ENCODE data around the gene ATRNL1. TPM values are rescaled to one million over a fixed set of nuclear protein-coding genes. Genes with fewer than 3 reads are reported as not detected.

Gene ATRNL1
- total and polyA plus RNA-seq, 2 of the 8 experiments (the other 6 are each of a cell fraction or from before 2014, with no cell fraction given): 5.1 to 17.6 TPM

DNA sequence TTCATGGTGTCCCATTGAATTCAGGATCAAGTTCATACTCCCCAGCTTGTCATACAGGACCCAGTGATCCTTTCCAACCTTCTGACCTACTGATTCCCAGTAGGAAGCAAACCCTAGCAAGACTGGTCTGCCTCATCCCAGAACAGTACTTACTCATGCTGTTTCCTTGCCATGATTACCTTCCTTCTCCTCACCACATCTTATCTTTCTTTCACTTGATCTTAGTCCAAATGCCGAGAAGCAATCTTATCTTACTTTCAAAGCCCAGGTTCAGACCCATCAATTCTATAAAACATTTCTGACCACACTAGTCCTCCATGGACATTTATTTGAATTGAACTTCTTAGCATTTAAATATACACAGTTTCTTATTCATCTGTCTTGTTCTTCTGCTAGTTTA lies 26.6 kb upstream of the ATRNL1 start:
- Histone ChIP-seq H3K14ac (ENCODE audit: insufficient read length) (no peak overlapping the region), H4K20me1 (replicated peaks in 1 of 2; ENCODE audit: control insufficient read depth in 1 of 2, insufficient read depth in 2 of 2, low read length in 2 of 2) (no peaks in the 10 kb centered on the region), H3K36me3 (ENCODE audit: control insufficient read depth in 2 of 4, insufficient read depth in 4 of 4, low read length in 3 of 4) (no peaks in the 10 kb centered on the region), H3K79me2 (ENCODE audit: control insufficient read depth in 1 of 2, insufficient read depth in 2 of 2, low read length in 2 of 2) (no peaks in the 10 kb centered on the region), H3K23ac (ENCODE audit: insufficient read length) (no peak overlapping the region), H3K9me3 (ENCODE audit: insufficient read depth in 2 of 2, low read depth in 1 of 2, low read length in 1 of 2) (no peaks in the 10 kb centered on the region), H2BK5ac (ENCODE audit: low read depth, low read length) (no peak overlapping the region), H3K4me3 (ENCODE audit: extremely low read depth in 1 of 4, insufficient read depth in 2 of 4, low read depth in 3 of 4, low read length in 4 of 4) (no peak overlapping the region), H3K27ac (ENCODE audit: low read depth, low read length) (no peak overlapping the region), H3K18ac (ENCODE audit: extremely low read depth, low read length) (no peak overlapping the region), H3K9ac (replicated peaks in 1 of 4; ENCODE audit: extremely low read depth in 1 of 4, low read depth in 3 of 4, low read length in 3 of 4) (no peak overlapping the region), H3K4ac (replicated peaks; ENCODE audit: insufficient read length, low read depth, low read length) (no peak overlapping the region), H2AK5ac (ENCODE audit: low read depth, low read length) (no peak overlapping the region), H3K79me1 (ENCODE audit: low read depth, low read length) (no peaks in the 10 kb centered on the region), H3K23me2 (ENCODE audit: low read depth, low read length) (no peaks in the 10 kb centered on the region), H2BK12ac (ENCODE audit: low read depth, low read length) (no peak overlapping the region), H4K8ac (ENCODE audit: extremely low read depth, insufficient read depth, low read length) (no peak overlapping the region), H3K27me3 (replicated peaks in 1 of 4; ENCODE audit: control insufficient read depth in 3 of 4, extremely low read depth in 1 of 4, insufficient read depth in 3 of 4, low read length in 3 of 4) (no peaks in the 10 kb centered on the region), H2BK20ac (ENCODE audit: low read length) (no peak overlapping the region), H2AFZ (ENCODE audit: low read length) (no peak overlapping the region), H3K4me2 (ENCODE audit: insufficient read depth in 1 of 2, low read depth in 2 of 2, low read length in 2 of 2) (no peak overlapping the region), H4K5ac (ENCODE audit: insufficient read length, low read depth, low read length) (no peak overlapping the region), H3K56ac (replicated peaks; ENCODE audit: insufficient read length, low read depth, low read length) (no peak overlapping the region), H4K91ac (replicated peaks; ENCODE audit: insufficient read length, low read length) (no peak overlapping the region), H2BK120ac (replicated peaks; ENCODE audit: low read depth, low read length) (peak overlapping the region; percentile 47), H3K4me1 (replicated peaks in 1 of 4; ENCODE audit: control insufficient read depth in 3 of 4, insufficient read depth in 4 of 4, low read length in 3 of 4) (peaks cover 0 to 3% (median under 1%) of the 10 kb centered on the region in 4 experiments; a peak in 2 of 7 replicates), H2BK15ac (ENCODE audit: low read length) (no peak overlapping the region)
- POLR2A ChIA-PET (ENCODE audit: partially characterized antibody): no interaction called here
- CTCF ChIA-PET (ENCODE audit: partially characterized antibody): interaction anchor here (1.2 kb wide), 1 partner anchor 45 kb away, joined by 3 read pairs; no protein-coding TSS in a partner anchor
- WGBS, 2 experiments (ENCODE audit: extremely low coverage in 1 of 2, insufficient coverage in 1 of 2, insufficient read length in 1 of 2, insufficient replicate concordance in 2 of 2, low coverage in 1 of 2, low lambda C conversion rate in 2 of 2, missing lambda C conversion rate in 1 of 2): 100% methylated on average over 1 of the region's 1 CpG; no CpG with 5 or more reads in 1 of the 2 experiments
- DNase-seq (ENCODE audit: low read depth in 1 of 2, low spot score in 2 of 2) (no peak), FAIRE-seq (no peak)
- no peak for TF ChIP-seq TBP (IDR thresholded peaks at IDR 0.05; ENCODE audit: low read depth, low read length)

Data from H1 (cell line).